PC-3 (cell line): Measurements from ENCODE around the gene GAS2L1. TPM values are rescaled to one million over a fixed set of nuclear protein-coding genes. Genes with fewer than 3 reads are reported as not detected.

Experiments
- ATAC-seq: fragments of 200-7000 bp; cut with Tn5 transposase; 2 replicates; pipeline ENCODE4 v1.9.1; 2020; ENCODE audit warnings: mild to moderate bottlenecking, moderate library complexity
- BruUV-seq: library from RNA; stranded (reverse); fragments of 400-500 nt; replicated peaks from 2 replicates; lab custom pipeline; 2021; lab: Mats Ljungman, UMichigan
- CTCF ChIA-PET: fragments of 300-600 bp; sonication (Branson Sonifier 250); formaldehyde crosslinking; loops from one replicate; lab custom pipeline; 2022; ENCODE audit warnings: antibody characterized with exemption; lab: Charles Lee
- POLR2A ChIA-PET: fragments of 300-600 bp; sonication (Branson Sonifier 250); formaldehyde crosslinking; loops from one replicate; lab custom pipeline; 2022; ENCODE audit warnings: antibody characterized with exemption; ENCODE audit not compliant: unreplicated experiment; lab: Charles Lee
- DNase-seq: peaks from one replicate; pipeline ENCODE4 v3.0.0-alpha.2; 2015
- H2AFZ ChIP-seq: fragments of 300-600 bp; sonication (generic); 2 replicates; pipeline ENCODE4 v1.6.0; 2016; ENCODE audit warnings: antibody characterized with exemption, low read length
- H3F3A ChIP-seq: fragments of 300-600 bp; sonication (generic); one replicate; pipeline ENCODE4 v1.6.0; 2017; ENCODE audit warnings: antibody characterized with exemption, low read length, control low read depth, mild to moderate bottlenecking; ENCODE audit not compliant: unreplicated experiment
- H3K27ac ChIP-seq: fragments of 300-600 bp; sonication (generic); 2 replicates; pipeline ENCODE4 v1.5.1; 2016; ENCODE audit warnings: mild to moderate bottlenecking, low read length
- H3K27me3 ChIP-seq: fragments of 300-600 bp; sonication (generic); 2 replicates; pipeline ENCODE4 v1.6.1; 2016; ENCODE audit warnings: low read length, mixed read lengths
- H3K36me3 ChIP-seq: fragments of 300-600 bp; sonication (generic); 2 replicates; pipeline ENCODE4 v1.6.1; 2016; ENCODE audit warnings: low read depth, mixed run types, low read length, mixed read lengths
- H3K4me1 ChIP-seq: fragments of 300-600 bp; sonication (generic); 2 replicates; pipeline ENCODE4 v1.5.1; 2016; ENCODE audit warnings: low read length; ENCODE audit not compliant: insufficient read depth
- H3K4me2 ChIP-seq: fragments of 300-600 bp; sonication (generic); 2 replicates; pipeline ENCODE4 v1.6.0; 2016; ENCODE audit warnings: low read length
- H3K4me3 ChIP-seq: fragments of 300-600 bp; sonication (generic); 2 replicates; pipeline ENCODE4 v1.5.1; 2016; ENCODE audit warnings: mild to moderate bottlenecking, low read length, mixed read lengths
- H3K79me2 ChIP-seq: fragments of 300-600 bp; sonication (generic); 2 replicates; pipeline ENCODE4 v1.6.1; 2017; ENCODE audit warnings: low read length, mixed read lengths
- H3K9ac ChIP-seq: fragments of 300-600 bp; sonication (generic); 2 replicates; pipeline ENCODE4 v1.6.0; 2016; ENCODE audit warnings: mild to moderate bottlenecking, low read length
- H3K9me2 ChIP-seq: fragments of 300-600 bp; sonication (generic); replicated peaks from 2 replicates; pipeline ENCODE4 v1.6.1; 2016; ENCODE audit warnings: mixed run types, low read length, mixed read lengths
- H3K9me3 ChIP-seq: fragments of 300-600 bp; sonication (generic); 2 replicates; pipeline ENCODE4 v1.6.1; 2016; ENCODE audit warnings: low read length, mixed read lengths
- H4K20me1 ChIP-seq: fragments of 300-600 bp; sonication (generic); 2 replicates; pipeline ENCODE4 v1.6.1; 2016; ENCODE audit warnings: low read length, mixed read lengths
- CTCF ChIP-seq: fragments of 300-600 bp; sonication (generic); conservative IDR thresholded peaks from 2 replicates; pipeline ENCODE4 v1.5.1; 2017; ENCODE audit warnings: antibody characterized with exemption, low read depth, mild to moderate bottlenecking, low read length
- EZH2 ChIP-seq: fragments of 300-600 bp; sonication (generic); IDR thresholded peaks from one replicate; pipeline ENCODE4 v1.6.1; 2017; ENCODE audit warnings: antibody characterized with exemption, mild to moderate bottlenecking, low read length; ENCODE audit not compliant: unreplicated experiment
- EZH2phosphoT487 ChIP-seq: fragments of 300-600 bp; sonication (generic); IDR thresholded peaks from 2 replicates; pipeline ENCODE4 v1.6.1; 2018; ENCODE audit warnings: mild to moderate bottlenecking, antibody characterized with exemption, low read length, borderline replicate concordance
- intact Hi-C: fragments of 100-400 bp; cut with micrococcal nuclease; formaldehyde crosslinking; loops from 2 replicates; pipeline ENCODE4 v1.9.0; 2023
- total RNA-seq: library from RNA; depleted of rRNA; stranded (reverse); fragments of >200 nt; gene quantifications from 2 replicates; pipeline ENCODE4 v1.2.3, GENCODE V29; 2014

The GAS2L1 gene
- total RNA-seq, 1 experiment from 2014 or later: 58.4 TPM

GRCh38 chr22:29267462-29267857 lies 39.0 kb upstream of the GAS2L1 start:
- peak overlapping the region; percentile 97 for H3K27ac ChIP-seq
- H3K79me2 ChIP-seq: peaks cover 67% of the 10 kb centered on the region
- TF ChIP-seq EZH2: no peak
- no peak for TF ChIP-seq CTCF
- no peak for TF ChIP-seq EZH2phosphoT487
- TSS peak; percentile 61 for BruUV-seq
- H3K4me2 ChIP-seq: peak overlapping the region; percentile 85
- H3F3A ChIP-seq: no peaks in the 10 kb centered on the region
- peaks cover 19% of the 10 kb centered on the region; the same call in 1 of the 2 replicates for H3K36me3 ChIP-seq
- peak overlapping the region; percentile 99 for H3K4me3 ChIP-seq
- H3K27me3 ChIP-seq: no peaks in the 10 kb centered on the region
- intact Hi-C loops: no loop called here
- DNase-seq (no peak), ATAC-seq (peak; percentile 21; the same call in 1 of the 2 replicates)
- H4K20me1 ChIP-seq: peaks cover 37% of the 10 kb centered on the region
- no peaks in the 10 kb centered on the region for H3K9me3 ChIP-seq
- CTCF ChIA-PET: no interaction called here
- H3K9ac ChIP-seq: peak overlapping the region; percentile 100
- H3K9me2 ChIP-seq: no peaks in the 10 kb centered on the region
- peaks cover 27% of the 10 kb centered on the region for H3K4me1 ChIP-seq
- peak overlapping the region; percentile 99 for H2AFZ ChIP-seq
- POLR2A ChIA-PET: no interaction called here

- H3K4me2 ChIP-seq: peak within 1 kb of the TSS; percentile 85
- ChIA-PET CTCF (no interaction called here), POLR2A (no interaction called here)
- ATAC-seq (peak; percentile 76), DNase-seq (peak; percentile 88)
- TF ChIP-seq EZH2phosphoT487 (no peak), EZH2 (no peak), CTCF (no peak)
- no peaks in the 10 kb centered on the region for H3F3A ChIP-seq
- peaks cover 27% of the 10 kb centered on the region for H3K4me1 ChIP-seq
- H2AFZ ChIP-seq: peak within 1 kb of the TSS; percentile 99
- peak within 1 kb of the TSS; percentile 97 for H3K27ac ChIP-seq
- peak within 1 kb of the TSS; percentile 99 for H3K4me3 ChIP-seq
- peak within 1 kb of the TSS; percentile 100 for H3K9ac ChIP-seq
- peaks cover 24% of the 10 kb centered on the region for H3K36me3 ChIP-seq
- intact Hi-C loops: loop anchor here (2.0 kb wide), 1 partner anchor 39 kb away; the partner anchor contains the start of gene GAS2L1
- no peaks in the 10 kb centered on the region for H3K9me3 ChIP-seq
- H4K20me1 ChIP-seq: peaks cover 42% of the 10 kb centered on the region
- H3K27me3 ChIP-seq: no peaks in the 10 kb centered on the region
- peaks cover 72% of the 10 kb centered on the region for H3K79me2 ChIP-seq
- BruUV-seq: no TSS peak
- H3K9me2 ChIP-seq: no peaks in the 10 kb centered on the region
Observed at GRCh38 chr22:29267858-29268510, 38.5 kb upstream of the GAS2L1 start, which contains the start of the genes EWSR1 and RHBDD3. EWSR1 (plus strand) TSS chr22:29268268; CDS start chr22:29268337, 69 bp downstream. RHBDD3 (minus strand) TSS chr22:29267981; CDS start chr22:29265626, 2,355 bp downstream.
